ENCODE results near the gene ATP13A1.
A peak's percentile ranks its signal among the peaks of the same experiment; 100 is the strongest.

Gene ATP13A1

GRCh38 chr19:19627621-19628500 lies 35.6 kb downstream of the ATP13A1 start, which contains the start of gene LPAR2:
LPAR2 (minus strand) TSS chr19:19628220; CDS start chr19:19627275, 945 bp downstream.
- Histone ChIP-seq H3K9ac (ENCODE audit: low read depth, low read length) (peak within 1 kb of the TSS; percentile 88; the same call in 1 of the 2 replicates), H3K4me1 (ENCODE audit: insufficient read depth, low read length) (peaks cover 14% of the 10 kb centered on the region; the same call in 1 of the 2 replicates), H3K36me3 (ENCODE audit: insufficient read depth, low read depth, low read length) (peaks cover 23% of the 10 kb centered on the region), H3K4me3 (ENCODE audit: low read length) (peak within 1 kb of the TSS; percentile 92), H3K9me3 (ENCODE audit: insufficient read depth, low read depth, low read length) (no peaks in the 10 kb centered on the region), H3K27ac (ENCODE audit: low read length) (peak within 1 kb of the TSS; percentile 70), H3K27me3 (ENCODE audit: insufficient read depth, low read length) (no peaks in the 10 kb centered on the region)

- H3K27ac ChIP-seq (ENCODE audit: low read length) = no peak overlapping the region
- no peaks in the 10 kb centered on the region for H3K27me3 ChIP-seq (ENCODE audit: insufficient read depth, low read length)
- H3K9me3 ChIP-seq (ENCODE audit: insufficient read depth, low read depth, low read length) = no peaks in the 10 kb centered on the region
- peak overlapping the region; percentile 92 for H3K4me3 ChIP-seq (ENCODE audit: low read length)
- H3K4me1 ChIP-seq (ENCODE audit: insufficient read depth, low read length) = peaks cover 14% of the 10 kb centered on the region; the same call in 1 of the 2 replicates
- H3K36me3 ChIP-seq (ENCODE audit: insufficient read depth, low read depth, low read length) = peaks cover 26% of the 10 kb centered on the region
- H3K9ac ChIP-seq (ENCODE audit: low read depth, low read length) = peak overlapping the region; percentile 88; the same call in 1 of the 2 replicates
Measured at GRCh38 chr19:19626516-19627472, 36.7 kb downstream of the ATP13A1 start.

GRCh38 chr19:19624032-19624570 lies 39.4 kb downstream of the ATP13A1 start:
- Histone ChIP-seq H3K27ac (ENCODE audit: low read length) (no peak overlapping the region), H3K9ac (ENCODE audit: low read depth, low read length) (no peak overlapping the region), H3K4me3 (ENCODE audit: low read length) (no peak overlapping the region), H3K9me3 (ENCODE audit: insufficient read depth, low read depth, low read length) (no peaks in the 10 kb centered on the region), H3K4me1 (ENCODE audit: insufficient read depth, low read length) (peaks cover 14% of the 10 kb centered on the region; the same call in 1 of the 2 replicates), H3K27me3 (ENCODE audit: insufficient read depth, low read length) (peaks cover 7% of the 10 kb centered on the region), H3K36me3 (ENCODE audit: insufficient read depth, low read depth, low read length) (peaks cover 30% of the 10 kb centered on the region)

GRCh38 chr19:19623383-19623782 lies 40.1 kb downstream of the ATP13A1 start:
- H3K4me1 ChIP-seq (ENCODE audit: insufficient read depth, low read length) = peaks cover 14% of the 10 kb centered on the region; the same call in 1 of the 2 replicates
- no peaks in the 10 kb centered on the region for H3K9me3 ChIP-seq (ENCODE audit: insufficient read depth, low read depth, low read length)
- no peak overlapping the region for H3K9ac ChIP-seq (ENCODE audit: low read depth, low read length)
- H3K27me3 ChIP-seq (ENCODE audit: insufficient read depth, low read length) = peaks cover 10% of the 10 kb centered on the region
- H3K27ac ChIP-seq (ENCODE audit: low read length) = no peak overlapping the region
- H3K36me3 ChIP-seq (ENCODE audit: insufficient read depth, low read depth, low read length) = peaks cover 30% of the 10 kb centered on the region
- H3K4me3 ChIP-seq (ENCODE audit: low read length) = no peak overlapping the region

GRCh38 chr19:19619849-19620210 lies 43.6 kb downstream of the ATP13A1 start:
- Histone ChIP-seq H3K27ac (ENCODE audit: low read length) (no peak overlapping the region), H3K9ac (ENCODE audit: low read depth, low read length) (no peak overlapping the region), H3K27me3 (ENCODE audit: insufficient read depth, low read length) (peaks cover 24% of the 10 kb centered on the region), H3K4me1 (ENCODE audit: insufficient read depth, low read length) (no peaks in the 10 kb centered on the region), H3K4me3 (ENCODE audit: low read length) (no peak overlapping the region), H3K36me3 (ENCODE audit: insufficient read depth, low read depth, low read length) (peaks cover 21% of the 10 kb centered on the region), H3K9me3 (ENCODE audit: insufficient read depth, low read depth, low read length) (no peaks in the 10 kb centered on the region)

- H3K4me3 ChIP-seq (ENCODE audit: low read length) = peak overlapping the region; percentile 61; the same call in 1 of the 2 replicates
- no peaks in the 10 kb centered on the region for H3K4me1 ChIP-seq (ENCODE audit: insufficient read depth, low read length)
- peaks cover 18% of the 10 kb centered on the region for H3K36me3 ChIP-seq (ENCODE audit: insufficient read depth, low read depth, low read length)
- peaks cover 24% of the 10 kb centered on the region for H3K27me3 ChIP-seq (ENCODE audit: insufficient read depth, low read length)
- H3K9ac ChIP-seq (ENCODE audit: low read depth, low read length) = no peak overlapping the region
- no peaks in the 10 kb centered on the region for H3K9me3 ChIP-seq (ENCODE audit: insufficient read depth, low read depth, low read length)
- no peak overlapping the region for H3K27ac ChIP-seq (ENCODE audit: low read length)
Measured at GRCh38 chr19:19619181-19619848, 44.2 kb downstream of the ATP13A1 start.

- peak within 1 kb of the TSS; percentile 51; the same call in 1 of the 2 replicates for H3K9ac ChIP-seq (ENCODE audit: low read depth, low read length)
- no peaks in the 10 kb centered on the region for H3K9me3 ChIP-seq (ENCODE audit: insufficient read depth, low read depth, low read length)
- H3K27me3 ChIP-seq (ENCODE audit: insufficient read depth, low read length) = peaks cover 24% of the 10 kb centered on the region
- H3K36me3 ChIP-seq (ENCODE audit: insufficient read depth, low read depth, low read length) = peaks cover 9% of the 10 kb centered on the region; the same call in 1 of the 2 replicates
- peak within 1 kb of the TSS; percentile 61 for H3K4me3 ChIP-seq (ENCODE audit: low read length)
- H3K4me1 ChIP-seq (ENCODE audit: insufficient read depth, low read length) = no peaks in the 10 kb centered on the region
- H3K27ac ChIP-seq (ENCODE audit: low read length) = no peak within 1 kb of the TSS
Measured at GRCh38 chr19:19618219-19619051, 45.0 kb downstream of the ATP13A1 start, which contains the start of gene PBX4. PBX4 (minus strand) TSS chr19:19618687; CDS start chr19:19618629, 58 bp downstream.

GRCh38 chr19:19615086-19615485 lies 48.4 kb downstream of the ATP13A1 start:
- Histone ChIP-seq H3K27ac (ENCODE audit: low read length) (no peak overlapping the region), H3K4me1 (ENCODE audit: insufficient read depth, low read length) (no peaks in the 10 kb centered on the region), H3K9me3 (ENCODE audit: insufficient read depth, low read depth, low read length) (no peaks in the 10 kb centered on the region), H3K27me3 (ENCODE audit: insufficient read depth, low read length) (peaks cover 24% of the 10 kb centered on the region), H3K9ac (ENCODE audit: low read depth, low read length) (no peak overlapping the region), H3K36me3 (ENCODE audit: insufficient read depth, low read depth, low read length) (no peaks in the 10 kb centered on the region), H3K4me3 (ENCODE audit: low read length) (no peak overlapping the region)

GRCh38 chr19:19613506-19613905 lies 50.0 kb downstream of the ATP13A1 start:
- Histone ChIP-seq H3K4me1 (ENCODE audit: insufficient read depth, low read length) (no peaks in the 10 kb centered on the region), H3K36me3 (ENCODE audit: insufficient read depth, low read depth, low read length) (no peaks in the 10 kb centered on the region)

More at GRCh38 chr19:19613506-19613905, 50.0 kb downstream of the ATP13A1 start:
- peaks cover 14% of the 10 kb centered on the region for H3K27me3 ChIP-seq (ENCODE audit: insufficient read depth, low read length)
- no peak overlapping the region for H3K27ac ChIP-seq (ENCODE audit: low read length)
- H3K9ac ChIP-seq (ENCODE audit: low read depth, low read length) = no peak overlapping the region
- H3K4me3 ChIP-seq (ENCODE audit: low read length) = no peak overlapping the region
- no peaks in the 10 kb centered on the region for H3K9me3 ChIP-seq (ENCODE audit: insufficient read depth, low read depth, low read length)

Measured in iPS-20b (cell line).